Keratinocyte (primary cell): ENCODE measurements around the gene LYL1. TPM values are rescaled to one million over a fixed set of nuclear protein-coding genes. Genes with fewer than 3 reads are reported as not detected.
A peak's percentile ranks its signal among the peaks of the same experiment; 100 is the strongest.

ENCODE experiments used
- DNase-seq: peaks from one replicate; pipeline ENCODE4 v3.0.0-alpha.2; 2011; ENCODE audit warnings: low read depth, missing footprints, low spot score
- FAIRE-seq: peaks from 2 replicates; lab custom pipeline; 2011; peaks lifted over from hg19 to GRCh38; lab: Jason Lieb, UNC
- H2AFZ ChIP-seq: 2 replicates; pipeline ENCODE4 v1.6.0; 2012; ENCODE audit warnings: low read length, control low read depth, inconsistent platforms; ENCODE audit not compliant: control insufficient read depth
- H3K27ac ChIP-seq: 2 replicates; pipeline ENCODE4 v1.5.1; 2011; ENCODE audit warnings: low read length; ENCODE audit not compliant: control insufficient read depth, insufficient read depth
- H3K27me3 ChIP-seq: 3 replicates; pipeline ENCODE4 v1.6.0; 2011; ENCODE audit warnings: low read length; ENCODE audit not compliant: control insufficient read depth, insufficient read depth; ENCODE audit errors: extremely low read depth
- H3K36me3 ChIP-seq, 2 experiments: 2 replicates in 1 of 2; 3 replicates in 1 of 2; pipeline ENCODE4 v1.5.1; 2011; ENCODE audit warnings: low read length in 2 of 2, mild to moderate bottlenecking in 1 of 2; ENCODE audit not compliant: control insufficient read depth in 2 of 2, insufficient read depth in 2 of 2; ENCODE audit errors: extremely low read depth in 1 of 2
- H3K4me1 ChIP-seq: 3 replicates; pipeline ENCODE4 v1.5.1; 2011; ENCODE audit warnings: low read length; ENCODE audit not compliant: control insufficient read depth, insufficient read depth; ENCODE audit errors: extremely low read depth
- H3K4me2 ChIP-seq: 3 replicates; pipeline ENCODE4 v1.6.0; 2011; ENCODE audit warnings: low read depth, low read length; ENCODE audit not compliant: control insufficient read depth, insufficient read depth; ENCODE audit errors: extremely low read depth
- H3K4me3 ChIP-seq, 3 experiments: fragments of 200-600 bp in 1 of 3; sonication (generic) in 1 of 3; 2 replicates in 2 of 3; 3 replicates in 1 of 3; pipeline ENCODE4 v1.5.1; 2011 to 2016; ENCODE audit warnings: low read length in 3 of 3, mild to moderate bottlenecking in 3 of 3, control low read depth in 2 of 3, inconsistent platforms in 1 of 3, low read depth in 1 of 3, mixed read lengths in 1 of 3, mixed run types in 1 of 3, moderate library complexity in 1 of 3; ENCODE audit not compliant: control insufficient read depth in 2 of 3, insufficient read depth in 2 of 3; ENCODE audit errors: extremely low read depth in 1 of 3
- H3K79me2 ChIP-seq: 2 replicates; pipeline ENCODE4 v1.6.0; 2012; ENCODE audit warnings: low read length; ENCODE audit not compliant: control insufficient read depth, insufficient read depth
- H3K9ac ChIP-seq: 3 replicates; pipeline ENCODE4 v1.6.0; 2011; ENCODE audit warnings: low read length; ENCODE audit not compliant: control insufficient read depth, insufficient read depth; ENCODE audit errors: extremely low read depth
- H3K9me1 ChIP-seq: 3 replicates; pipeline ENCODE4 v1.6.0; 2011; ENCODE audit warnings: low read length; ENCODE audit not compliant: control insufficient read depth, insufficient read depth; ENCODE audit errors: extremely low read depth
- H3K9me3 ChIP-seq: 2 replicates; pipeline ENCODE4 v1.5.1; 2012; ENCODE audit warnings: low read depth, low read length; ENCODE audit not compliant: control insufficient read depth
- H4K20me1 ChIP-seq: 3 replicates; pipeline ENCODE4 v1.6.0; 2011; ENCODE audit warnings: low read length; ENCODE audit not compliant: control insufficient read depth, insufficient read depth; ENCODE audit errors: extremely low read depth
- EZH2 ChIP-seq: IDR thresholded peaks from one replicate; pipeline ENCODE4 v1.6.1; 2012; ENCODE audit warnings: inconsistent platforms, mild to moderate bottlenecking, low read length, moderate library complexity
- dilution Hi-C: fragments of 300-500 bp; cut with MboI; formaldehyde crosslinking; loops from one replicate; pipeline ENCODE4 v1.7.0; 2020; ENCODE audit warnings: low sequenced_read_pairs; ENCODE audit not compliant: extremely low pct_ligation_motif_present
- polyA plus RNA-seq, 5 experiments: library from polyadenylated mRNA; depleted of rRNA in 3 of 5; stranded (reverse) in 3 of 5; stranded (forward) in 1 of 5; unstranded in 1 of 5; fragments of >200 nt; gene quantifications; 1 replicate in 1 of 5; 2 replicates in 3 of 5; 3 replicates in 1 of 5; pipeline versions ENCODE4 v1.2.1 to v1.2.3, GENCODE V29; 2011 to 2012; ENCODE audit warnings: missing spikeins in 2 of 5, low read depth in 1 of 5, low replicate concordance in 1 of 5
- TF ChIP-seq, protein P1 (sequence below), 3 experiments: IDR thresholded peaks in 1 of 3; conservative IDR thresholded peaks in 1 of 3; optimal IDR thresholded peaks in 1 of 3; 2 replicates in 2 of 3; 3 replicates in 1 of 3; pipeline versions ENCODE3 to v1.5.1; 2011; ENCODE audit warnings: low read length in 3 of 3, mild to moderate bottlenecking in 3 of 3, moderate library complexity in 2 of 3, control low read depth in 1 of 3, inconsistent platforms in 1 of 3; ENCODE audit not compliant: insufficient read depth in 2 of 3; ENCODE audit errors: extremely low read depth in 1 of 3

Gene LYL1
- polyA plus RNA-seq, 1 donor (not counting 4 experiments of a cell fraction or from before 2014, with no cell fraction given) = 0.07 TPM

DNA sequence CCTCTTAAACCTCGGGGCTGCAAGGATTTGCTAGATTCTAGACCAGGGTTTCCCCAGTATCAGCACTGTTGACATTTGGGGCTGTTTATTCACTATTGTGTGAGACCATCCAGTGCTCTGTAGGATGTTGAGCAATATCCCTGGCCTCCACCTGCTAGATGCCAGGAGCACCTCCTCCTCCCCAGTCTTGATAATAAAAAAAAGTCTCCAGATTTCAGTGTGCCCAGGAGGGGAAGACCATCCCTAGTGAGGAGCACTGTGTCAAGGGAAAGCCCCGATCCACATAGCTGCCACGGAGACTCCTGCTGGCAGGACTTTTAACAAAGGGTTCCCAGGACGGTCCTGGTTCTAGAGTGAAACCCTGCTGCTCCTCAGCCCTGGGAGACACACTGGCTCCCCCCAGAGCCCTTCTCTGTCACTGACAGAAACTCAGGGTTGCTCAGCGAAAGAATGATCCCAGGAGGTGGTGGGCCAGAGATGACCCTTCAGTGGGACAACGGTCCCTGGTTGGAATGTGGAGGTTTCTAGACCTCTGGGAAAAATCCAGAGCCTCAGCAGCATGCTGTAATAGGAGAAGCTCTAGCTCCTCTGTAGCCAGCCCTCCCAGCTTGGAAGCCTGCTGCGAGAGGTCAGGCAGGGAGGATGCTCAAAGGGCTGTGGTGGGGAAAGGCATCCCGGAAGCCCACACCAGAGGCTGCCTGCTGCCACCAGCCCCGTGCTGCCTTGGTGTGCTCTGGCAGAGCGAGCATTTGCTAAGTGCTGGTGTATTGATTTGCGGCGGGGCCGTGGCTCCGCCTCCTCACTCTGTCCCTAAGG lies 20.3 kb downstream of the LYL1 start:
- dilution Hi-C loops = no loop called here
- Histone ChIP-seq H3K4me1 (peaks cover 16% of the 10 kb centered on the region), H3K27me3 (no peaks in the 10 kb centered on the region), H3K4me3 (no peak overlapping the region), H3K27ac (no peak overlapping the region), H3K4me2 (no peak overlapping the region), H2AFZ (no peak overlapping the region), H3K36me3 (peaks cover 11 to 12% of the 10 kb centered on the region in 2 experiments), H3K9me1 (no peaks in the 10 kb centered on the region), H4K20me1 (no peaks in the 10 kb centered on the region), H3K79me2 (no peaks in the 10 kb centered on the region), H3K9me3 (no peaks in the 10 kb centered on the region), H3K9ac (no peak overlapping the region)
- FAIRE-seq (no peak), DNase-seq (no peak)
- TF ChIP-seq EZH2 = no peak
- TF ChIP-seq, protein P1, sequence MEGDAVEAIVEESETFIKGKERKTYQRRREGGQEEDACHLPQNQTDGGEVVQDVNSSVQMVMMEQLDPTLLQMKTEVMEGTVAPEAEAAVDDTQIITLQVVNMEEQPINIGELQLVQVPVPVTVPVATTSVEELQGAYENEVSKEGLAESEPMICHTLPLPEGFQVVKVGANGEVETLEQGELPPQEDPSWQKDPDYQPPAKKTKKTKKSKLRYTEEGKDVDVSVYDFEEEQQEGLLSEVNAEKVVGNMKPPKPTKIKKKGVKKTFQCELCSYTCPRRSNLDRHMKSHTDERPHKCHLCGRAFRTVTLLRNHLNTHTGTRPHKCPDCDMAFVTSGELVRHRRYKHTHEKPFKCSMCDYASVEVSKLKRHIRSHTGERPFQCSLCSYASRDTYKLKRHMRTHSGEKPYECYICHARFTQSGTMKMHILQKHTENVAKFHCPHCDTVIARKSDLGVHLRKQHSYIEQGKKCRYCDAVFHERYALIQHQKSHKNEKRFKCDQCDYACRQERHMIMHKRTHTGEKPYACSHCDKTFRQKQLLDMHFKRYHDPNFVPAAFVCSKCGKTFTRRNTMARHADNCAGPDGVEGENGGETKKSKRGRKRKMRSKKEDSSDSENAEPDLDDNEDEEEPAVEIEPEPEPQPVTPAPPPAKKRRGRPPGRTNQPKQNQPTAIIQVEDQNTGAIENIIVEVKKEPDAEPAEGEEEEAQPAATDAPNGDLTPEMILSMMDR (optimal IDR thresholded peaks at IDR 0.05 in 1 of 3, IDR thresholded peaks at IDR 0.05 in 1 of 3, conservative IDR thresholded peaks at IDR 0.05 in 1 of 3; ENCODE audit: extremely low read depth in 1 of 3, insufficient read depth in 2 of 3, low read length in 3 of 3) = no peak

DNA sequence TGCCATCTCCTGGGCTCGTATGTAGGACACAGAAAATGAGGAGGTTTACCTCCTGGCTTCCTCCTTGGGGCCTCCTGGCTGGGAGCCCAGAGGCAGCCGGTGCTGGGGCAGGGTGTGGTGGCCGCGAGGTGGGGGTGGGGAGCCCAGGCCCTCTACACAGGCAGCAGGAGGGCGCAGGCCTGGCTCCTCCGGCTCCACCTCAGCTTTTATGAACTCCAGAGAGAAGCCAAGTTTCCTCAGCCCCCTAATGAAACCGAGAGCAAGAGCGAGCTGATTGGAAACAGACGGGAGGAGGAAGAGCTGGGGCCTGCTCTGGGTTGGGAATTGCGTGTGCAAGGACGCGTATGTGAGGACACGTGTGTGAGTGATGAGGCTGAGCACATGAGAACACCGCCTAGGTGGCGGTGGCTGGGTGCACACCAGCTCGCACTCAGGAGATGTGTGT lies 23.1 kb downstream of the LYL1 start:
- Histone ChIP-seq H3K36me3 (peaks cover 12 to 30% of the 10 kb centered on the region in 2 experiments), H3K27me3 (no peaks in the 10 kb centered on the region), H3K79me2 (no peaks in the 10 kb centered on the region), H3K9me1 (no peaks in the 10 kb centered on the region), H3K9me3 (no peaks in the 10 kb centered on the region), H3K4me1 (peaks cover 16% of the 10 kb centered on the region), H3K9ac (no peak overlapping the region), H4K20me1 (no peaks in the 10 kb centered on the region), H3K4me2 (peak overlapping the region; percentile 22), H3K27ac (no peak overlapping the region), H3K4me3 (no peak overlapping the region), H2AFZ (no peak overlapping the region)
- dilution Hi-C loops = no loop called here
- DNase-seq = no peak
- no peak for FAIRE-seq
- TF ChIP-seq, protein P1 (optimal IDR thresholded peaks at IDR 0.05 in 1 of 3, IDR thresholded peaks at IDR 0.05 in 1 of 3, conservative IDR thresholded peaks at IDR 0.05 in 1 of 3; ENCODE audit: extremely low read depth in 1 of 3, insufficient read depth in 2 of 3, low read length in 3 of 3) = no peak
- no peak for TF ChIP-seq EZH2
